HG02870 (cell line): ENCODE measurements around the gene USP7.

ENCODE experiments used
- ATAC-seq: cut with Tn5 transposase; IDR thresholded peaks from one replicate; pipeline ENCODE4 v1.9.1; 2021; ENCODE audit warnings: mild to moderate bottlenecking, moderate library complexity; ENCODE audit not compliant: unreplicated experiment

Gene USP7

DNA sequence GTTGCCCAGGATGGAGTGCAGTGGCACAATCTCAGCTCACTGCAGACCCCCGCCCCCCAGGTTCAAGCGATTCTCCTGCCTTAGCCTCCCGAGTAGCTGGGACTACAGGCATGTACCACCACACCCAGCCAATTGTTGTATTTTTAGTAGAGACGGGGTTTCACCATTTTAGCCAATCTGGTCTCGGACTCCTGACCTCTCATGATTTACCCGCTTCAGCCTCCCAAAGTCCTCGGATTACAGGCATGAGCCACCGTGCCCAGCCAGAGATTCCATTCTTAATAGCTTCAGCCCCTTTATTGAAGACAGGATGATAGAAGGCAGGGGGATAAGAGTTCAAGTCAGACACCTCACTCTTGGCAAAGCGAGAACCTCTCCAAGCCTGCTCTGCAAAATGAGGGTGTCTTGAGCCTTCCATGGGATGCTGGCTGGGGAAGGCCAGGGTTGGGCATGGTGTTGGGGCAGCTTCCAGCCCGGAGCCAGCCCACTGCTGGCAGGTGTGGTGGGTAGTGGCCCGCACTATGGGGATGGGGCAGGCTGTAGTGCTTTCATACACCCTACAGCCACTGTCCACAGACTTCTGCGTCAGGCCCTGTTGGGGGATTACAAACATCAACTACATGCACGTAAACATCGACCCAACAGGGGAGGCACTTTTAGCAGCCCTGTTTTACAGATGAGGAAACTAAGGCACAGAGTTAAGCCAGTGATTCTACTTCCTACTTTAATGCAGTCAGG lies 98.4 kb downstream of the USP7 start:
- ATAC-seq, result no peak

DNA sequence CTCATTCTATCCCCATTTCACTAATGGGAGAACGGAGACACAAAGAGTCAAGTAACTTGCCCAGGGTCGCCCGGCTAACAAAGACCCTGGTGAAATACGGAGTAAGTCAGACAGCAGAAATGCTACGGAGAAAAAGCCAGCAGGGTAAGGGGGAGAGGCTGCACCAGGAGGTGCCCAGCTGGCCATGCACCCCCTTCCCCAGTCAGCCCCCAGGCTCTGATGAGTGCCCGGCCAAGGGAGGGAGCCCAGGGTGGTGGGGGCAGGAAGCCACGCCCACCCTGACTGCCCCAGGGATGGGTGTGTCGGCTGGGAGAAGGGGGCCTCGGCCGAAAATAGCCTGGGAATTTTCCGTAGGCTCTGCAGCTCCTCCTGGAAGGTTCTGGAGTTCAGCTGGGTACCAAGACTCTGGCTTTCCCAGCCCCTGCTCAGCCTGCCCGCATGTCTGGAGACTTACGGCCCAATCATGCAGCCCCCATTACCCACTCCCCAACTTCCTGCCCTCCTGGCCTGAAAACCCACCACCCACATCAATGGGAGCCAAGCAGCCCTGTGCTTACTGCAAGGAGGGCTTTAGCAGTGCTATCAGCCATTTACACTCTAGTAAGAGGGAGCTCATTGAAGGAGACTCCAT lies 99.1 kb downstream of the USP7 start:
- ATAC-seq, result no peak

DNA sequence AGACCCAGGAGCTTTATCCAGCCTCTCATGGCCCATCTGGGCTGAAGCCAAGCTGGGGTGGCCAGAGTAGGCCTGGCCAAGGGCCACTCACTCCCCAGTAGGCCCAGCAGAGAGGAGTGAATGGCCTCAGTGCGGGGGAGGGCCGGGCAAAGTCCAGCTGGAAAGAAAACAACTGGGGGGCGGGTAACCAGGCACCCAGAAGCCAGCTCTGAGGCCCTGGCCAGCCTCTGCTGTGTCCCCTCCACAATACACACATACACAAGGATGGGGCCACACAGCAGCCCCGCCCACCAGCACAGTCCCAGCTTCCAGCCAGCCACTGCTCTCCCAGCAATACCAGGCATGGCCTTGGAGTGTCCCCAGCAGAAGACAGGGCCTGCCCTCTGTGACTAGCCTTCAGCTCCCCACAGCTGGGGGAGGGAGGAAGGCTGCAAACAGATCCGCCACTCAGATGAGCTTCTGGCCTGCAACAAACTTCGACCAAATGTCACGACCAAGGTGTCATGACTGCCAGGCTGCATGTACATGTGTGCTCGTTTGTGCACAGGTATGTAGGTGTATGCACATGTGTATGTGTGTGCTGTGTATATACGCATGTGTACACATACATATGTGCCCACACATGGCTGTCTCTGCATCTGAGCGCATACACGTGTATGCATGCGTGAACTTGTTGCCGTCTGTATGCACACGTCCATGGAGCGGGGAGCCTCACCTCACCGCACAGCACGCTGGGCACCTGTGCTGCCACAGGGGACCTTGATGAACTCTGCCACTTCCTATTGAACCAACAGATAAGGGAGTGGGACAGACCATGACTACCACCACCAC lies 99.9 kb downstream of the USP7 start:
- no peak for ATAC-seq

DNA sequence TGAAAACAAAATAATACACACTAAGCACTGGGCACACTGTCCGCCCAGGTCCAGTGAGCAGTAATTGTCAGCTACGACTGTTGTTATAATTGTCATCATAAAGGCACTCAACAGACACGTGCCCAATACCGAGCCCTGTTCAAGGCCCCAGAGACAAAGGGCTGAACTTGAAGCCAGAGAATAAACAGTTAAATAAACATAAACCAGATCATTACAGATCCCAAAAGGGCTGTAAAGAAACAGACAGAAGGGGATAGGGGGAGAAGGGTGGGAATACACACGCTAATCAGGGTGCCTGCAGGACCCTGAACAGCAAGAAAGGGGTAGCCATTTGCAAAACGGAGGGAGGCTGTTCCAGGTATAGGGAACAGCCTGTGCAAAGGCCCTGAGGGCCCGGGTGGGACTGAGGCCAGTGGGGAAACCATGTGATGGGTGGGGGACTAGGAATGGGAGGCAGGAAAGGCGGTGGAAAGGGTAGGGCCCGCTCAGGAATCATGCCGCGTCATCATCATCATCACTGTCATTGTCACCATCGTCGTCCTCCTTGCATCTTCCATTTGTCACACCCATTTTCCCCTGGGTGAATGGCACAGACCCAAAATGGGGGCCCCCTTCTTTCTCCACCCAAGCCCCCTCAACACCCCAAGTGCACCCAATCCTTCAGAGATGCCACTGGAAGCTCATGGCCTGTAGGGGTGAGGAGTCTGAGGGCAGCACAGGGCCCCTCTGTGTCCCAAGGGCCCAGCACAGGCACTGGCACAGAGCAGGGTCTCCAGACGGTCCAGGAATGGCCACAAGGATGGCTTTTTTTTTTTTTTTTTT lies 101.2 kb downstream of the USP7 start:
- no peak for ATAC-seq

DNA sequence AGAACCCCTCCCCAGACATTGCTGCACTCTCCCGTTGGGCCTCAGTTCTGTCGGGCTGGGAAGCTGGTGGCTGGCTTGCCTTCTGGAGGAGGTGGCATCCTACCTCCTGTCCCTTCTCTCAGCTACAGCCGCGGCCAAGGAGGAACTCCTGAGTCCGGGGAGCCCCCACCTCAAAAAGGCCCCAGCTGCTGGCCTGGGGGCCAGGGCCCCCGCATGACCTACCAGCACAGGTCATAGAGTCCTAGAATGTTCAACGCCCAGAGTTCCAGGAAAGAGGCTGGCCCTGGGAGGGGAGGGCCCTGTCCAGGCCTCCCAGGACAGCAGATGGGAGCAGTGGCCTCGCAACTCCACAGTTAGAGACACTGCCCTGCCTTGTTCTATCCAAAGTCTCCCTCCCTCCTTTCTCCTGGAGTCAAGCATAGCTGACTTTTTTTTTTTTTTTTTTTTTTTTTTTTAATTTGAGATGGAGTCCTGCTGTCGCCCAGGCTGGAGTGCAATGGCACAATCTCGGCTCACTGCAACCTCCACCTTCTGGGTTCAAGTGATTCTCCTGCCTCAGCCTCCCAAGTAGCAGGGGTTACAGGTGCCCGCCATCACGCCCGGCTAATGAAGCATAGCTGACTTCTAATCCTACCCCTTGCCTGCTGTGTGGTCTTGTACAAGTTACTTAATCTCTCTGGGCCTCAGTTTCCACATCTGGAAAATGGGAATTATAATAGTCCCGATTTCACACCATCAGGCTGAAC lies 102.0 kb downstream of the USP7 start:
- ATAC-seq, result no peak

DNA sequence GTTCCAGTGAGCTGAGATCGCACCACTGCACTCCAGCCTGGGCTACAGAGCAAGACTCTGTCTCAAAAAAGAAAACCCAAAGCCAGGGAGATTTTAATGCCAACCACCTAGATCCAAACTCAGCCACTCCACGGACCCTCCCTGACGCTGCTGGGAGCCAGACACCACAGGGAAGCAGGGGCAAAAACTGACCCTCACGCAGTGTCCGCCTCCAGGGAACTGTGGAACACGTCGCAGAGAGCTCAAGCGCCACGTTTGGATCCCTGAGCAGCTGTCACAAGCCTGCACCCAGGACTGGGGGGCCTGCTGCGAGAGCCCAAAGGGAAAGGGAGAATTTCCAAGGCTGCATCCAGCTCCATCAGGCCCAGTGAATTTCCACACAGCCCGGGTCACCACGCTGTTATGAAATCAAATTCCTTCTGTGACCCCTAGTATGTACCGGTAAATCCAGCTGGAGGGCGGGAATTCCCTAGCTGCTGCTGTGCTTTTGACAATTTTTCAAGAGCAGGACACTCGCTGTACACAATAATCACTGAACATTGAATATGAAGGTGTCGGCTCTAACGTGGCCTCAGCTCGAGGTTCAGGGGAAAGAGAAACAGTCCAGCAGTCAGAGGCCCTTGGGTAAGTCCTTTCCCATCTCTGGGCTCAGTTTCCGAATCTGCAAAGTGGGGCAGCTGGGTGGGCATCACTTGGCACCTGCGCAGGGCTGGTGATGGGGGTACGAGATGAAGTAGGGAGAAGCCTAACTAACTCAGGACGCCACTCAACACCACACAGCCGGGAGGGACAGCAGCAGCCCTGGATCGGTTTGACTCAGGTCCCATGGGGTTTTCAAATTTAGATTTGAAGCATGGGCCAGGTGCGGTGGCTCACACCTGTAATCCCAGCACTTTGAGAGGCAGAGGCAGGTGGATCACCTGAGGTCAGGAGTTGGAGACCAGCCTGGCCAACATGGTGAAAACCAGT lies 103.5 kb downstream of the USP7 start:
- ATAC-seq, result no peak

DNA sequence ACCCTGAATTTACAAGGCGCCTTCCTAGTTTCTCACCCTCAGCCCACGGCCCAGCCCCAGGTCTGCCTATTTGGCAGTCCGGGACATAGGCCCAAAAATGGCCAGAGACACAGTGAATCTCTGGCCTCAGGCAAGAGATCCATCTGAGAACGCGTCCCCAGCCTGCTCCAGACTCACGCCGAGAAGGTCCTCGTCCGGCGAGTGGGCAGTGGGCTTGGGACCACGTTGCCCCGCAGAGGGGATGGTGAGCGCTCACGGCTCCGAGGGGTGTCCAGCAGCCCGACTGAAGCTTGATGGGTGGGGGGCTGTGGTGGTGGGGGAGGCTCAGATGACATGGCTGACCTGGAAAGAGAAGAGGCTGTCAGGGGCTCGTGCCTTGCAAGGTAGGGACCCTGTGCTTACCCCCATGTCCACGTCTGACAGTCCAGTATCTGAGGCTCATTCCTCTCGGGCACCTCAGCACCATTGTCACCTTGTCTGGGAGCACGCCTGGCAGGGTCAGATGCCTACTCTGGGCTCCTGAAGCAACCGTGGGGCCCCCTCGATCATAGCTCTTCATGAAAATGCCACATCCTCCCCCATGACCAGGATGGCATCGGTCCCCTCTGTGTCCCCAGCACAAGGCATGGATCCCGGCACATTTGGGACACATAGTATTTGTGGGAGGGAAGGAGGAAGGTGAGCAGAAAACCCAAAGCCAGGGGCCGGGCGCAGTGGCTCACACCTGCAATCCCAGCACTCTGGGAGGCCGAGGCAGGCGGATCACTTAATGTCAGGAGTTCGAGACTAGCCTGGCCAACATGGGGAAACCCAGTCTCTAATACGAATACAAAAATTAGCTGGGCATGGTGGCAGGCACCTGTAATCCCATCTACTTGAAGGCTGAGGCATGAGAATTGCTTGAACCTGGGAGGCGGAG lies 104.5 kb downstream of the USP7 start:
- no peak for ATAC-seq

DNA sequence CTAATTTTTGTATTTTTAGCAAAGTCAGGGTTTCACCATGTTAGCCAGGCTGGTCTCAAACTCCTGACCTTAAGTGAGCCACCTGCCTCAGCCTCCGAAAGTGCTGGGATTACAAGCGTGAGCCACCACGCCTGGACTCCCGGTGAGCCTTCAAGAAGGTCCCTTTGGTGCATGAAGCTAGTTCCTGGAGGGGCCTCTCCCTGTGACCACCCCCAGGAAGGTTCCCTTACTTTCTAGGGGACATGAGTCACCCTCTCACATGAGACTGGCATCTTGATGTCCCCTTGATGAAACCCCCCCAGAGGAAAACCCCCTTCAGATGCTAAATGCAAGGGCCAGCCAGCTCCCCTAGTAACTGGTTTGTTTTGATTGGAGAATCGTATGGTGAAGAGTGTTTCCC lies 107.7 kb downstream of the USP7 start:
- ATAC-seq, result no peak

DNA sequence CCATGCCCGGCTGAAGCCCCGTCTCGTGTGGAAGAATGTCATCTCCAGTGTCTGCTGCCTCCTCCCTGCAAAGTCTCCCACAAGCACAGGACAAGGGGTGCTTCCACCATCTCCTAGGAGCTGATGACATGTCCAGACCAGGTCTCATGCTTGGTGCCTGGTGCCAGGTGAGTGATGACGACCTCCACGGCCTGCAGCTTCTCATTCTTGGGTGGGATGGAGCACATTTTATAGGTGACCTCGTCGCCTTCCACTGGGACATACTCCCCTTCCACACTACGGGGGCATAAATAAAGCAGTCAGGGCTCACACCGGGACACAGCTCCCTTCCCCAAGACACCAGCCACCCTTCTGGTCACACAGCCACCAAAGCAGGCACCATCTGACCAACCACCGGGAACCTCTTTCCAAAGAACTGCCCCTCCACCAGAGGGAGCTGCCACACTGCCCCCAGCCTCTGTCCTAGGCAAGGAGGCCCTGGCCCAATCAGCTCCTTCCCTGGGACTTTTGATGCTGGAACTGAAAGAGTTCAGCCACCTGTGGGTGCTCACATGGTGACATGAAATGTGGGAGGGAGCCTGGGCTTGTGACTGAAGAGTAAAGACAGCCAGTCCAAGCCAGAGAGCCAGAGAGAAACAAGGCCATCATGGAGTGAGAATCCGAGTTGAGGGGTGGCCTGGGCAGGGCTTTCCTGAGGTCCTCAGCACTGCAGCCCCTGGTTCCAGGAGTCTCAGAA lies 108.5 kb downstream of the USP7 start:
- ATAC-seq, result no peak

DNA sequence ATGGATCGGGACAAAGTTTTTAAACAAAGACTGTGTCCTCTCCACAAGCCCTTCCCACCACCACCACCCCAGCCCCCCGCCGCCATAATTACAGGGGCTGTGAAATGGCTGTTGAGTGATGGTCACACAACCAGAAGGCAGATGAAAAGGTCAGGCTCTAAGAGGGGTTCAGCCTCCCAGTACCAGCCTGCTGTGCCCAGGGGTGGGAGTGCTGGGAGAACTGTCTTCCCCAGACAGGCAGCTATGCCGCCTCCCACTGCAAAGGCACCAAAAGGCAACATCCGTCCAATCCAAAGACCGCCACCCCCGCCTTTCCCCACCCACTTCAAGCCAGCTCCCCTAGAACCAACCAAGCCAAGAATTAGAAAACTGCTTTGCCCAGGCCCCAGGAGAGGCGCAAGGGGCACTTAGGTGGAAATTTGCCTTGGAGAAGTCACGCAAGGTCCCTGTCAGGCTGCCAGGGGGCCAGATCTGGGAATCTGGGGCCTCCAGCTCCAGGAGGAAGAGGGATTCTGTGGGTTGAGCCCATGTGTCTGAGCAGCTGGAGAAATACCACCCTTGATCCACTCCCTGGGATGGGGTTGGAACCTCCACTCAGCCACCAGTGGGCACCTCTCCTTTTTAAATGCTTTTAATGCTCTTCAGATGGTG lies 109.3 kb downstream of the USP7 start:
- ATAC-seq, result no peak

DNA sequence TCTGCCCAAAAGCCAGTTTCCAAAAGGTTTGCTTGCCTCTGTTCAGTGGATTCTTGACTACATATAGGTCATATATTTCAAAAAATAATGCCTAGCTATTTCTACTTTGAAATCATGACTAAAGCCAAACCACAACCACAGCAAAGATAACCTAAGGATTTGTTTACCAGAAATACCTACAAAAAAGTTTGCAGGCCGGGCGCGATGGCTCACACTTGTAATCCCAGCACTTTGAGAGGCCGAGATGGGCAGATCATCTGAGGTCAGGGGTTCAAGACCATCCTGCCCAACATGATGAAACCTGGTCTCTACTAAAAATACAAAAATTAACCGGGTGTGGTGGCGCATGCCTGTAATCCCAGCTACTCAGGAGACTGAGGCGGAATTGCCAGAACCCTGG lies 110.1 kb downstream of the USP7 start:
- no peak for ATAC-seq

DNA sequence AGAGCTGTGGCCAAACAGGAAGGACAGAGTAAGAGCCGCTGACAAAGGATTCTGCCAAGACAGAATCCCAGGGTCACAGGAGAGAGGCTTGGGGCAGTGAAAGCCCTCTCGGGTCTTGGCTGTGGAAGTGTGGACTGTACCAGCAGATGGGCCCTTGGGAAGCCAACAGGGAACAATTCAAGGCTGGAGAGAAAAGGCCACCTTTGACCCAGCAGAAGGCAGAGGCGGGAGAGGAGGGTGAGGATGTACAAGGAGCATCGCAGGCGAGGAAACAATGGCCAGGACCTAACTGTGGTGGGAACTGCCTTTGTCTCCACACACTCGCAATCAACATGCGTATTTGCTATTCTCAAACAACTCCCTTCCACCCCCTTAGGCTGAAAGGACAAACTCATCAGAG lies 110.6 kb downstream of the USP7 start:
- no peak for ATAC-seq

DNA sequence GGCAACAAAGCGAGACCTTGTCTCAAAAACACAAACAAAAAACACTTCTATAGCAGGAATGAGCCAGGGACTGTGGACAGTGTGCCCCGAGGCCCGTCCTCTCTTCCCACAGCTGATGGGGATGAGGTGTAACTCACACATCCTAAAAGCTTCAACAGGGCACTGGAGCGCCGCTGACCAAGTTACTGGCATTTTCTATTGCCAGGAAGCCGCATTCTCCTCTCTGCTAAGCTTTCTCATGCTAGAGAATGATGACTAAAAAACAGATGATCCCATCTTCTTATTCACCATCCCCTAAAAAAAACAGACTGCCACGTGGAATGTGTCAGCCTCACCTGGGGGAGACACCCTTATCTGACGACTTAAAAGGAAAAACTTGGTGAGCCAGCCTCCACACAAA lies 111.2 kb downstream of the USP7 start:
- ATAC-seq, result no peak

DNA sequence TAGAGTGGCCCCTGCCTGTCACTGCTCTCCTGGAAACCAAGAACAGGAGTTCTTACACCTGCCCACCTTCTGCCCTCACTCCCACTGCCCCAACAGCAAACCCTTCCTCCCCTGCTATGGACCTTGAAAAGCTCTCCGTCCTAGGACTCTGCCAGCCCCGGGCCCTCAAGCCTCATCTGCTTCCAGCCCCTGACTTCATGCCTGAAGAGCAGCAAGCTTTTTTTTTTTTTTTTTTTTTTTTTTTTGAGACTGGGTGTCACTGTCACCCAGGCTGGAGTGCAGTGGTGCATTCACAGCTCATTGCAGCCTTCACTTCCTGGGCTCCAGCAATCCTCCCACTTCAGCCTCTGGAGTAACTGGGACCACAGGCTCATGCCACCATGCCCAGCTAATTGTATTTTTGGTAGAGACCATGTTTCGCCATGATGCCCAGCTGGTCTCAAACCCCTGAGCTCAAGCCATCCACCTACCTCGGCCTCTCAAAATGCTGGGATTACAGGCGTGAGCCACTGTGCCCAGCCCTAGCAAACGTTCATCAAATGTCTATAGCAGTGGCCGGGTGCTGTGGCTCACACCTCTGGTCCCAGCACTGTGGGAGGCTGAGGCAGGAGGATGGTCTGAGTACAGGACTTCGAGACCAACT lies 111.8 kb downstream of the USP7 start:
- no peak for ATAC-seq

DNA sequence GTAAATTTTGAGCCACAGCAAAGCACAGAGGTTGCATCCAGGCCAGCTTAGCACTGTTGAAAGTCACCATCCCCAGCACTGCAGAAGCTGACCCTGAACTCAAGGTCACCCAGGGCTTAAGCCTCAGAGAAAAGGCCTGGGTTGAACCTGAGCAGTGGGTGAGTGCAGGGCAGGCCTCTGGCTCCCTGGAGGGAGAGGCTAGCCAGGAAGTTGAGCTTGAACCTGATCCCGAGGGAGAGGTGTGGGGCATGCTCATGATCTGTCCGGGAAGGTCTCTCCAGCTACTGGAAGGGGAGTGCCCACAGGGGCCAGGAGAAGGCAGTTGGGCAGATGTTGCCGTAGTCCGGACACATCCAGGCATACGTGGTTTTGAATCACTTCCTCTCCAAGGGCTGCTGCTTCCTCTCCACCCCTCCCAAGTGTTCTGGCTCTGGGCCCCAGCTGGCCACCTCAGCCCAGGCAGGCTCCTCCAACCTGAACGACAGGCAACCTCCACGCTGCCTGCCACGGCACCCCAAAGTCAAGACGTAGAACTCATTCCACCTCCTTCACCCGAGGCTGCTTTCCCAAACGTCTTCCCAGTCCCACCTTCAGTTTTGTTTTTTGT lies 113.3 kb downstream of the USP7 start:
- ATAC-seq, result no peak

DNA sequence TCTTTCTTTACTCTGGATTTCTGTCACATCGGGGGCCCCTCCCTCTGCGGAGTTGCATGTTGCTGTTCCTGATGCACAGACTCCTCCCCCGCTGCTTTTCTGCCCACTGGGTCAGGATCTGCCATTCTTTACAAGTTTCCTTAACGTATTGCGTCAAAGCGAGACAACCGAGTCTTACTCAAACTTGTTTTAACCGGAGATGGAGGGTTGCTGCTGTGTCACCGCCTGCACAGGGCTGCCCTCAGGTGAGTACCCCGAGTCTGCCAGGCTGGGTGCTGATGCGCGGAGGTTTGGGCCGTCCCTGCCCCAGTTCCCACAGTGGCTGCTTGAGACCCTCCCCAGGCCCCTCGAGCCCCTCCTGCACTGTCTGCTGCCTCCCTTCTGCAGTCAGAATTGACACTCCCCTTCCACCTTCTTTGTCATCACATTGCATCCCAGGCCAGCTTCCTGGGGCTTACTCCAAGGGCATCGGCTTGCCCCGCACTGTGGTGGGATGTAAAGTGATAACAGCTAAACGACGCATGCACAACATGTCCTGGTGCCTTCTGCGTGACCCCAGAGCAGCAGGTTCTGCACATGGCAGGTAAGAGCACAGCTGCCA lies 114.2 kb downstream of the USP7 start:
- ATAC-seq, result no peak
